Upper lobe of left lung (tissue), 6 donors: ENCODE measurements around the gene TELO2. TPM values are rescaled to one million over a fixed set of nuclear protein-coding genes. Genes with fewer than 3 reads are reported as not detected.

ENCODE experiments used
- ATAC-seq, 2 donors: fragments of 200-7000 bp; cut with Tn5 transposase; one replicate each; pipeline ENCODE4 v1.9.1; 2022; ENCODE audit warnings: mild to moderate bottlenecking in 2 of 2, moderate library complexity in 2 of 2; ENCODE audit not compliant: low FRiP score in 2 of 2
- DNase-seq, 2 donors: peaks; one replicate each; pipeline ENCODE4 v3.0.0-alpha.2; 2019 to 2020
- H3K27ac ChIP-seq, 4 donors: fragments of 200-600 bp; sonication (generic); one replicate each; pipeline ENCODE4 v1.5.1; 2016 to 2019
- H3K27me3 ChIP-seq, 4 donors: fragments of 200-600 bp; sonication (generic); one replicate each; pipeline ENCODE4 v1.5.1; 2017 to 2019
- H3K36me3 ChIP-seq, 4 donors: fragments of 200-600 bp; sonication (generic); one replicate each; pipeline ENCODE4 v1.5.1; 2016 to 2019
- H3K4me1 ChIP-seq, 4 donors: fragments of 200-600 bp; sonication (generic); one replicate each; pipeline ENCODE4 v1.5.1; 2018 to 2019
- H3K4me3 ChIP-seq, 4 donors: fragments of 200-600 bp; sonication (generic); one replicate each; pipeline ENCODE4 v1.5.1; 2017 to 2019; ENCODE audit warnings: mild to moderate bottlenecking in 2 of 4, moderate library complexity in 1 of 4
- H3K9me3 ChIP-seq, 4 donors: fragments of 200-600 bp; sonication (generic); one replicate each; pipeline ENCODE4 v1.5.1; 2018 to 2019
- EP300 ChIP-seq, 4 donors: sonication (generic); formaldehyde crosslinking; IDR thresholded peaks; one replicate each; pipeline ENCODE4 v1.5.1; 2017; ENCODE audit warnings: antibody characterized with exemption in 4 of 4, control low read depth in 2 of 4
- POLR2A ChIP-seq, 4 donors: fragments of 450-650 bp; IDR thresholded peaks; one replicate each; pipeline ENCODE4 v1.5.1; 2016 to 2017; ENCODE audit warnings: antibody characterized with exemption in 4 of 4, mild to moderate bottlenecking in 2 of 4
- POLR2AphosphoS5 ChIP-seq, 2 donors: sonication (generic); formaldehyde crosslinking; IDR thresholded peaks; one replicate each; pipeline ENCODE4 v1.5.1; 2017; ENCODE audit warnings: antibody characterized with exemption in 2 of 2
- WGBS, 2 donors: methylation state at CpG; one replicate each; pipeline ENCODE4 v1.1.5; 2017 to 2018; 5-methylcytosine and 5-hydroxymethylcytosine counted together
- total RNA-seq, 6 donors: library from RNA; depleted of rRNA in 4 of 6; stranded (reverse); fragments of >200 nt in 4 of 6; gene quantifications; one replicate each; pipeline versions ENCODE4 v1.1.0 to v1.2.1, GENCODE V29; 2016 to 2021
- TF ChIP-seq, protein P1 (sequence below), 6 experiments: fragments of 450-650 bp in 4 of 6; fragments of 200-600 bp in 2 of 6; sonication (generic) in 2 of 6; IDR thresholded peaks; one replicate each; pipeline ENCODE4 v1.5.1; 2016 to 2019; ENCODE audit warnings: antibody characterized with exemption in 6 of 6
- donor health status: DM: no; HTN: no; CAD: no; lungs with moderate emphysema.
- donor health status: DM: no; HTN: yes; CAD: no; lungs with severe emphysema.

The TELO2 gene
- total RNA-seq, 6 donors from 2014 or later: 13.8 to 130 (median 41.5) TPM

DNA sequence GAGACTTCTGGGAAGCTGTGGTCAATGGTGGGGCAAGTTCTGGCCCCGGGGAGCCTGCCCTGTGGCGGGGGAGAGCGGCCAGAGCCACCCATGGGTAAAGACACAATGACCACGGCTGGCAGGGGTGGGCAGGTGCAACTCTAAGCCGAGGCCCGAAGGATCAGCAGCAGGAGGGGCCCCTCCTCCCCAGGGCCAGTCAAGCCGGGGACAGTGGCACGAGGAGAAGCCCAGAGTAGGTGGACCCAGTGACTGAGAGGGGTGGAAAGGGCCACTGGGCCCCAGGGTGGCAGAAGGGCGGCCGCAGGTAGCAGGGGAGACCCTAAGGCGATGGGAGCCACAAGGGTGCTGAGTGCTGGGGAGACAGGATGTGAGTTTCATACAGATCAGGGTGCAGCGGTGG is 58.0 kb downstream of the TELO2 start:
- Histone ChIP-seq H3K4me1 (peaks cover 47 to 64% (median 60%) of the 10 kb centered on the region in 4 donors), H3K27me3 (no peaks in the 10 kb centered on the region), H3K4me3 (no peak overlapping the region), H3K27ac (peak overlapping the region; percentile 11 to 93 (median 64)), H3K9me3 (no peaks in the 10 kb centered on the region), H3K36me3 (peaks cover 9 to 95% (median 66%) of the 10 kb centered on the region in 4 donors)
- TF ChIP-seq POLR2AphosphoS5 (IDR thresholded peaks at IDR 0.05) (no peak), POLR2A (IDR thresholded peaks at IDR 0.05) (no peak), EP300 (IDR thresholded peaks at IDR 0.05) (no peak)
- TF ChIP-seq, protein P1, sequence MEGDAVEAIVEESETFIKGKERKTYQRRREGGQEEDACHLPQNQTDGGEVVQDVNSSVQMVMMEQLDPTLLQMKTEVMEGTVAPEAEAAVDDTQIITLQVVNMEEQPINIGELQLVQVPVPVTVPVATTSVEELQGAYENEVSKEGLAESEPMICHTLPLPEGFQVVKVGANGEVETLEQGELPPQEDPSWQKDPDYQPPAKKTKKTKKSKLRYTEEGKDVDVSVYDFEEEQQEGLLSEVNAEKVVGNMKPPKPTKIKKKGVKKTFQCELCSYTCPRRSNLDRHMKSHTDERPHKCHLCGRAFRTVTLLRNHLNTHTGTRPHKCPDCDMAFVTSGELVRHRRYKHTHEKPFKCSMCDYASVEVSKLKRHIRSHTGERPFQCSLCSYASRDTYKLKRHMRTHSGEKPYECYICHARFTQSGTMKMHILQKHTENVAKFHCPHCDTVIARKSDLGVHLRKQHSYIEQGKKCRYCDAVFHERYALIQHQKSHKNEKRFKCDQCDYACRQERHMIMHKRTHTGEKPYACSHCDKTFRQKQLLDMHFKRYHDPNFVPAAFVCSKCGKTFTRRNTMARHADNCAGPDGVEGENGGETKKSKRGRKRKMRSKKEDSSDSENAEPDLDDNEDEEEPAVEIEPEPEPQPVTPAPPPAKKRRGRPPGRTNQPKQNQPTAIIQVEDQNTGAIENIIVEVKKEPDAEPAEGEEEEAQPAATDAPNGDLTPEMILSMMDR (IDR thresholded peaks at IDR 0.05): no peak
- ATAC-seq: no peak
- peak in 1 of 2 donors; percentile 67 for DNase-seq
- WGBS, 2 donors: 87 to 89% methylated on average over 10 to 12 of the region's 12 CpGs

DNA sequence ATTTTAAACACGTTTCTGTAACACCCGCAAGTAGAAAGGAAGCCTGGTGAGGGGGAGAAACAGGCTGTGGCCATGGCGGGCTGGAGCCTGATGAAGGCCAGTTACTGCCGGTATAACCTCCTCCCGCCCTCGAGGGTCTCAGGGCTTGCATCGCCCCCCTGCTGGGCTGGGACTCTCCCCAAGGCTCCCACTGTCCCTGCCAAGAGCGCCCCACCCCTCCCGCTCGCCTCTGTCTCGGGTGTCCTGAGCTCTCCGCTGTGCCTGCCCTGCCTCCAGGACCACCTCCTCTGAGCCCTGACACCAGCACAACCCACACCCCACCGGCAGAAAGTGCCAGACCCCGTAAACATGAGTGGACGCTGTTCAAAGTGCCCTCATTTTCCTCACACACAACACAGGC is 59.0 kb downstream of the TELO2 start:
- H3K27ac ChIP-seq: peak overlapping the region in 3 of 4 donors; percentile 26 to 93 (median 39)
- H3K4me3 ChIP-seq: no peak overlapping the region
- H3K36me3 ChIP-seq: peaks cover 12 to 95% (median 69%) of the 10 kb centered on the region in 4 donors
- no peaks in the 10 kb centered on the region for H3K27me3 ChIP-seq
- ATAC-seq (no peak), DNase-seq (peak in 1 of 2 donors; percentile 71)
- no peaks in the 10 kb centered on the region for H3K9me3 ChIP-seq
- no peak for TF ChIP-seq EP300 (IDR thresholded peaks at IDR 0.05)
- no peak for TF ChIP-seq POLR2AphosphoS5 (IDR thresholded peaks at IDR 0.05)
- no peak for TF ChIP-seq POLR2A (IDR thresholded peaks at IDR 0.05)
- TF ChIP-seq, protein P1 (IDR thresholded peaks at IDR 0.05): no peak
- WGBS, 2 donors: 81 to 88% methylated on average over 7 to 12 of the region's 15 CpGs
- H3K4me1 ChIP-seq: peaks cover 37 to 57% (median 53%) of the 10 kb centered on the region in 4 donors

DNA sequence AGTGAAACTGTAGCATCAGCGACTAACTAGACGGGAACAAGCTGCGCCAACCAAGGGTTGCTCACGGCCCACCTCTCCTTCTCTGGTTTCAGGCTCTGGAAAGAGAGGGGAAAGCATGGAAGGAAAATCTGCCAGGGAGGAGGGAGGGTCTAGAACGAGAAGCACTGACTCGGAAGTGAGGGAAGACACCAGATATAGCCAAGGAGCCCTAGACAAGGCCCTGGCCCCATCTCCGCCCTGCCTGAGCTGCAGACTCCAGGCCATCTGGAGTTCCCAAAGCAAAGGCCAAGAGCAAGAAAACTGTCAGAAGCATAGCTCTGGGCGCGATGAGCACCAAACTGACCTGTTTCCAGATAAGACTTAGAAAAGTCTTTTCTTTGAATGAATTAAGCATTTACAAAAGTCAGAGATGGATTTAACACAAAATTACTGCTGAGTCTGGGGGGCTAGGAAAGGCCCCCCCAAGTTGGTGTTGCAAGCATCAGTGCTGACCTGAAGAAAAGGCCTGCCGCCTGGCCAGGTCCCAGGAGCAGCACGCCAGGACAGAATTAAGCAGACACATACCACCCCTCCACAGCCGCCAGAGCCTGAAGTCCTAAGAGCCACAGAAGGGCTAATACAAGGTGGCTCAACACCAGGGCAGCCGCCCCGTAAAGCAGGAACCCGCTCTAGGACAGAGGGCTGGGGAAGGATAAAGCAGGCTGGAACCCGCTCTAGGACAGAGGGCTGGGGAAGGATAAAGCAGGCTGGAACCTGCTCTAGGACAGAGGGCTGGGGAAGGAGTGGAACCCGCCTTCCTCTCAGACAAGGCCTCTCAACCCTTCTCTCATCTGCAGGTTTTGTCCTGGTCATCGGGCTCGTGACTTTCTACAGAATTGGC is 61.0 kb downstream of the TELO2 start:
- Histone ChIP-seq H3K9me3 (no peaks in the 10 kb centered on the region), H3K4me3 (no peak overlapping the region), H3K27ac (peak overlapping the region in 2 of 4 donors; percentile 37 to 63), H3K27me3 (no peaks in the 10 kb centered on the region), H3K36me3 (peaks cover 18 to 96% (median 77%) of the 10 kb centered on the region in 4 donors), H3K4me1 (peaks cover 20 to 43% (median 41%) of the 10 kb centered on the region in 4 donors)
- 92 to 94% methylated on average over 17 to 19 of the region's 19 CpGs for WGBS, 2 donors
- no peak for DNase-seq
- no peak for ATAC-seq
- TF ChIP-seq EP300 (IDR thresholded peaks at IDR 0.05): no peak

DNA sequence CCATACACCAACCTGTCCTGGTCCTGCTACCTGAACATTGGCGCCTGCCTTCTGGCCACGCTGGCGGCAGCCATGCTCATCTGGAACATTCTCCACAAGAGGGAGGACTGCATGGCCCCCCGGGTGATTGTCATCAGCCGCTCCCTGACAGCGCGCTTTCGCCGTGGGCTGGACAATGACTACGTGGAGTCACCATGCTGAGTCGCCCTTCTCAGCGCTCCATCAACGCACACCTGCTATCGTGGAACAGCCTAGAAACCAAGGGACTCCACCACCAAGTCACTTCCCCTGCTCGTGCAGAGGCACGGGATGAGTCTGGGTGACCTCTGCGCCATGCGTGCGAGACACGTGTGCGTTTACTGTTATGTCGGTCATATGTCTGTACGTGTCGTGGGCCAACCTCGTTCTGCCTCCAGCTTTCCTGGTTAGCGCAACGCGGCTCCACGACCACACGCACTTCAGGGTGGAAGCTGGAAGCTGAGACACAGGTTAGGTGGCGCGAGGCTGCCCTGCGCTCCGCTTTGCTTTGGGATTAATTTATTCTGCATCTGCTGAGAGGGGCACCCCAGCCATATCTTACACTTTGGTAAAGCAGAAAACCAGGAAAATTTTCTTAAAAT is 61.8 kb downstream of the TELO2 start:
- Histone ChIP-seq H3K4me3 (no peak overlapping the region), H3K36me3 (peaks cover 19 to 96% (median 74%) of the 10 kb centered on the region in 4 donors), H3K27me3 (no peaks in the 10 kb centered on the region), H3K9me3 (no peaks in the 10 kb centered on the region), H3K27ac (no peak overlapping the region), H3K4me1 (peaks cover 17 to 42% (median 37%) of the 10 kb centered on the region in 4 donors)
- TF ChIP-seq EP300 (IDR thresholded peaks at IDR 0.05): no peak
- TF ChIP-seq, protein P1 (IDR thresholded peaks at IDR 0.05): no peak
- no peak for TF ChIP-seq POLR2A (IDR thresholded peaks at IDR 0.05)
- TF ChIP-seq POLR2AphosphoS5 (IDR thresholded peaks at IDR 0.05): no peak
- ATAC-seq (no peak), DNase-seq (peak in 1 of 2 donors; percentile 63)
- 92 to 98% methylated on average over 23 to 34 of the region's 34 CpGs for WGBS, 2 donors

DNA sequence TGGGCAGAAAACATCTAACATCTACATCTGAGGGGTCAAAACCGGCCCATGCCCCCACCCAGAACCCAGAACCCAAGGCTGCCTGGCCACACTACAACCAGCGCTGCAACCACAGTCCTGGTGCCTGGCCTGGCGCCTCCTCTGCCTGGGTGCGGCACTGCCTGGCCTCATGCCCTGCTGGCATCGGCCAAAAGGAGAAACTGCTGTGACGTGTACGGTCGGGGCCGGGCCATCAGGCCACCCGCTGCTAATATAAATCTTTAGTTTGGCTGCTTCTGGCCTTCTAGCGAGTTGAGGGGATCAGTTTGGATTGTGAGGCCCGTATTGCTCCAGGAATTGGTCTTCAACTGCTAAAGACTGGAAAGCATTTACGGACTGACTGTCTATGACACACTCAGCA is 63.1 kb downstream of the TELO2 start:
- WGBS, 2 donors: 78 to 85% methylated on average over 11 to 12 of the region's 13 CpGs
- ATAC-seq (no peak), DNase-seq (peak in 1 of 2 donors; percentile 81)
- Histone ChIP-seq H3K4me3 (no peak overlapping the region), H3K27ac (peak overlapping the region in 2 of 4 donors; percentile 26 to 42), H3K9me3 (no peaks in the 10 kb centered on the region), H3K27me3 (no peaks in the 10 kb centered on the region), H3K4me1 (peaks cover 6 to 35% (median 33%) of the 10 kb centered on the region in 4 donors), H3K36me3 (peaks cover 20 to 96% (median 72%) of the 10 kb centered on the region in 4 donors)
- TF ChIP-seq POLR2AphosphoS5 (IDR thresholded peaks at IDR 0.05) (peak in 1 of 2 donors; percentile 27), POLR2A (IDR thresholded peaks at IDR 0.05) (no peak)
